ENCODE measurements around the gene TEF.

The TEF gene

GRCh38 chr22:41368543-41369423 lies 13.0 kb upstream of the TEF start:
- Histone ChIP-seq H3K9me3 (ENCODE audit: control insufficient read depth, low read length) (no peaks in the 10 kb centered on the region), H3K4me3 (ENCODE audit: low read length) (no peak overlapping the region), H3K9ac (ENCODE audit: low read length) (peak overlapping the region; percentile 42), H3K4me1 (ENCODE audit: control insufficient read depth, insufficient read depth, low read length) (peaks cover 47% of the 10 kb centered on the region), H3K36me3 (ENCODE audit: control insufficient read depth, insufficient read depth, low read length) (no peaks in the 10 kb centered on the region), H3K27me3 (ENCODE audit: control insufficient read depth, insufficient read depth, low read length) (no peaks in the 10 kb centered on the region)

GRCh38 chr22:41369424-41369745 lies 12.4 kb upstream of the TEF start:
- Histone ChIP-seq H3K4me1 (ENCODE audit: control insufficient read depth, insufficient read depth, low read length) (peaks cover 44% of the 10 kb centered on the region), H3K36me3 (ENCODE audit: control insufficient read depth, insufficient read depth, low read length) (no peaks in the 10 kb centered on the region), H3K27me3 (ENCODE audit: control insufficient read depth, insufficient read depth, low read length) (no peaks in the 10 kb centered on the region), H3K9me3 (ENCODE audit: control insufficient read depth, low read length) (no peaks in the 10 kb centered on the region), H3K4me3 (ENCODE audit: low read length) (no peak overlapping the region), H3K9ac (ENCODE audit: low read length) (peak overlapping the region; percentile 22)

GRCh38 chr22:41369837-41370236 lies 11.9 kb upstream of the TEF start:
- H3K27me3 ChIP-seq (ENCODE audit: control insufficient read depth, insufficient read depth, low read length), result no peaks in the 10 kb centered on the region
- no peaks in the 10 kb centered on the region for H3K9me3 ChIP-seq (ENCODE audit: control insufficient read depth, low read length)
- no peak overlapping the region for H3K4me3 ChIP-seq (ENCODE audit: low read length)
- H3K9ac ChIP-seq (ENCODE audit: low read length), result no peak overlapping the region
- no peaks in the 10 kb centered on the region for H3K36me3 ChIP-seq (ENCODE audit: control insufficient read depth, insufficient read depth, low read length)
- H3K4me1 ChIP-seq (ENCODE audit: control insufficient read depth, insufficient read depth, low read length), result peaks cover 40% of the 10 kb centered on the region

- no peaks in the 10 kb centered on the region for H3K36me3 ChIP-seq (ENCODE audit: control insufficient read depth, insufficient read depth, low read length)
- no peaks in the 10 kb centered on the region for H3K27me3 ChIP-seq (ENCODE audit: control insufficient read depth, insufficient read depth, low read length)
- no peak overlapping the region for H3K4me3 ChIP-seq (ENCODE audit: low read length)
- H3K4me1 ChIP-seq (ENCODE audit: control insufficient read depth, insufficient read depth, low read length), result peaks cover 12% of the 10 kb centered on the region
- H3K9ac ChIP-seq (ENCODE audit: low read length), result no peak overlapping the region
- no peaks in the 10 kb centered on the region for H3K9me3 ChIP-seq (ENCODE audit: control insufficient read depth, low read length)
Observed at GRCh38 chr22:41377846-41378245, 3.9 kb upstream of the TEF start.

- H3K9me3 ChIP-seq (ENCODE audit: control insufficient read depth, low read length), result no peaks in the 10 kb centered on the region
- no peaks in the 10 kb centered on the region for H3K27me3 ChIP-seq (ENCODE audit: control insufficient read depth, insufficient read depth, low read length)
- no peaks in the 10 kb centered on the region for H3K36me3 ChIP-seq (ENCODE audit: control insufficient read depth, insufficient read depth, low read length)
- H3K4me3 ChIP-seq (ENCODE audit: low read length), result peak overlapping the region; percentile 54
- H3K9ac ChIP-seq (ENCODE audit: low read length), result peak overlapping the region; percentile 83
- H3K4me1 ChIP-seq (ENCODE audit: control insufficient read depth, insufficient read depth, low read length), result peaks cover 27% of the 10 kb centered on the region
Observed at GRCh38 chr22:41380993-41381328, 781 bp upstream of the TEF start.

GRCh38 chr22:41382098-41382578 lies 396 bp downstream of the TEF start:
- H3K4me3 ChIP-seq (ENCODE audit: low read length), result peak overlapping the region; percentile 55
- no peaks in the 10 kb centered on the region for H3K36me3 ChIP-seq (ENCODE audit: control insufficient read depth, insufficient read depth, low read length)
- no peaks in the 10 kb centered on the region for H3K27me3 ChIP-seq (ENCODE audit: control insufficient read depth, insufficient read depth, low read length)
- peaks cover 27% of the 10 kb centered on the region for H3K4me1 ChIP-seq (ENCODE audit: control insufficient read depth, insufficient read depth, low read length)
- no peaks in the 10 kb centered on the region for H3K9me3 ChIP-seq (ENCODE audit: control insufficient read depth, low read length)
- H3K9ac ChIP-seq (ENCODE audit: low read length), result peak overlapping the region; percentile 64

GRCh38 chr22:41382610-41383009 lies 868 bp downstream of the TEF start:
- H3K9ac ChIP-seq (ENCODE audit: low read length), result peak overlapping the region; percentile 64
- H3K4me3 ChIP-seq (ENCODE audit: low read length), result peak overlapping the region; percentile 55
- H3K27me3 ChIP-seq (ENCODE audit: control insufficient read depth, insufficient read depth, low read length), result no peaks in the 10 kb centered on the region
- no peaks in the 10 kb centered on the region for H3K36me3 ChIP-seq (ENCODE audit: control insufficient read depth, insufficient read depth, low read length)
- H3K4me1 ChIP-seq (ENCODE audit: control insufficient read depth, insufficient read depth, low read length), result peaks cover 27% of the 10 kb centered on the region
- H3K9me3 ChIP-seq (ENCODE audit: control insufficient read depth, low read length), result no peaks in the 10 kb centered on the region

GRCh38 chr22:41383085-41383484 lies 1.3 kb downstream of the TEF start:
- no peaks in the 10 kb centered on the region for H3K9me3 ChIP-seq (ENCODE audit: control insufficient read depth, low read length)
- peak overlapping the region; percentile 55 for H3K4me3 ChIP-seq (ENCODE audit: low read length)
- peak overlapping the region; percentile 64 for H3K9ac ChIP-seq (ENCODE audit: low read length)
- no peaks in the 10 kb centered on the region for H3K27me3 ChIP-seq (ENCODE audit: control insufficient read depth, insufficient read depth, low read length)
- no peaks in the 10 kb centered on the region for H3K36me3 ChIP-seq (ENCODE audit: control insufficient read depth, insufficient read depth, low read length)
- peaks cover 27% of the 10 kb centered on the region for H3K4me1 ChIP-seq (ENCODE audit: control insufficient read depth, insufficient read depth, low read length)

GRCh38 chr22:41384128-41384527 lies 2.4 kb downstream of the TEF start:
- no peak overlapping the region for H3K4me3 ChIP-seq (ENCODE audit: low read length)
- H3K9ac ChIP-seq (ENCODE audit: low read length), result no peak overlapping the region
- no peaks in the 10 kb centered on the region for H3K27me3 ChIP-seq (ENCODE audit: control insufficient read depth, insufficient read depth, low read length)
- peaks cover 27% of the 10 kb centered on the region for H3K4me1 ChIP-seq (ENCODE audit: control insufficient read depth, insufficient read depth, low read length)
- no peaks in the 10 kb centered on the region for H3K9me3 ChIP-seq (ENCODE audit: control insufficient read depth, low read length)
- no peaks in the 10 kb centered on the region for H3K36me3 ChIP-seq (ENCODE audit: control insufficient read depth, insufficient read depth, low read length)

GRCh38 chr22:41387341-41387740 lies 5.6 kb downstream of the TEF start:
- no peak overlapping the region for H3K9ac ChIP-seq (ENCODE audit: low read length)
- no peaks in the 10 kb centered on the region for H3K9me3 ChIP-seq (ENCODE audit: control insufficient read depth, low read length)
- H3K36me3 ChIP-seq (ENCODE audit: control insufficient read depth, insufficient read depth, low read length), result no peaks in the 10 kb centered on the region
- H3K4me3 ChIP-seq (ENCODE audit: low read length), result no peak overlapping the region
- H3K27me3 ChIP-seq (ENCODE audit: control insufficient read depth, insufficient read depth, low read length), result no peaks in the 10 kb centered on the region
- H3K4me1 ChIP-seq (ENCODE audit: control insufficient read depth, insufficient read depth, low read length), result peaks cover 16% of the 10 kb centered on the region

GRCh38 chr22:41394012-41394356 lies 12.2 kb downstream of the TEF start:
- H3K27me3 ChIP-seq (ENCODE audit: control insufficient read depth, insufficient read depth, low read length), result no peaks in the 10 kb centered on the region
- peaks cover 12% of the 10 kb centered on the region for H3K4me1 ChIP-seq (ENCODE audit: control insufficient read depth, insufficient read depth, low read length)
- H3K4me3 ChIP-seq (ENCODE audit: low read length), result no peak overlapping the region
- no peak overlapping the region for H3K9ac ChIP-seq (ENCODE audit: low read length)
- peaks cover 18% of the 10 kb centered on the region for H3K36me3 ChIP-seq (ENCODE audit: control insufficient read depth, insufficient read depth, low read length)
- no peaks in the 10 kb centered on the region for H3K9me3 ChIP-seq (ENCODE audit: control insufficient read depth, low read length)

GRCh38 chr22:41395531-41396240 lies 13.9 kb downstream of the TEF start:
- no peak overlapping the region for H3K4me3 ChIP-seq (ENCODE audit: low read length)
- H3K27me3 ChIP-seq (ENCODE audit: control insufficient read depth, insufficient read depth, low read length), result no peaks in the 10 kb centered on the region
- peaks cover 18% of the 10 kb centered on the region for H3K36me3 ChIP-seq (ENCODE audit: control insufficient read depth, insufficient read depth, low read length)
- H3K9ac ChIP-seq (ENCODE audit: low read length), result no peak overlapping the region
- H3K4me1 ChIP-seq (ENCODE audit: control insufficient read depth, insufficient read depth, low read length), result peaks cover 12% of the 10 kb centered on the region
- H3K9me3 ChIP-seq (ENCODE audit: control insufficient read depth, low read length), result no peaks in the 10 kb centered on the region

Data from mucosa of stomach (tissue), 1 donor.